ENCODE results near the gene C2orf81. TPM values are rescaled to one million over a fixed set of nuclear protein-coding genes. Genes with fewer than 3 reads are reported as not detected.

C2orf81 gene
- 1.2 and 3.5 TPM in 2 replicates for total RNA-seq

GRCh38 chr2:74421221-74421870, at the start of gene C2orf81, which contains the start of gene WDR54:
Gene C2orf81 (minus strand): TSS chr2:74421619. CDS start chr2:74421560, 59 bp downstream.
Gene WDR54 (plus strand): TSS chr2:74421730. CDS start chr2:74422154, 424 bp downstream.

DNA sequence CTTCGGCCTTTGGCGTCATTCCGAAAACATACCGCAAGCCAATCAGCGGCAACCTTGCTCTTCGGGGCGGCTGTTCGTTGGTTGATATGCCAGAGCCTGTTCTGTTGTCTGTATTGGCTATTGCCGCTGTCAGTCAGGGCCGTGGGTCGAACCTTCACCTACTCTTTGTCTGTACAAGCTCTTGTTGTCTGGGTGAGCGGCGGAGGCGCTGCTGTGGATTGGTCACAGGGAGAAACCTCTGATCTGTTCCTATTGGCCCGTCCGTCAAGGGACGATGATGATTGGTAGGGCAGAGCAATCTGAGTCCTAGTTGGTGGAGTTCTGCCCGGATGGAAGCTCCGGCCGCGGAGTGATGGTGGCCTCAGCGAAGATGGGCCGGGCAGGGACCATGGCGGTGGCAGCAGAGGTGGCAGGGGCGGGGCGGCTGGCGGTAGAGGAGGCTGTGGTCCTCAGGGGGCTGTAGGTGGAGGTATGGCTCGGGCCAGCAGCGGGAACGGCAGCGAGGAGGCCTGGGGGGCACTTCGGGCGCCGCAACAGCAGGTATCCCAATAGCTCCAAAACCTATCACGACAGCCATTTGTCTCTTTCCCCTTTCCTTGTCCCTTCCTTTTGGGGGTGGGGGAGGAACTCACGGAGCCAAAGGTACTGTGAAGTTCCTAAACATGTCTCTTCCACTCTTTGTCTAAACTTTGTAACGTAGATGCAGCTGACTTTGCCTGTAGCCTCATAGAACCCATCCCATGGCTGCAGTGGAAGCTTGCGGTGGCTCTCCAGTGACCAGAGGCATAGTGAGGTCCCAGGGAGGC, 36.9 kb upstream of the C2orf81 start, which contains the start of gene WBP1:
Gene WBP1, plus strand, starts transcription at position 307 of the 806 bp plus-strand sequence. Its CDS starts 165 bp downstream, at position 472.

DNA sequence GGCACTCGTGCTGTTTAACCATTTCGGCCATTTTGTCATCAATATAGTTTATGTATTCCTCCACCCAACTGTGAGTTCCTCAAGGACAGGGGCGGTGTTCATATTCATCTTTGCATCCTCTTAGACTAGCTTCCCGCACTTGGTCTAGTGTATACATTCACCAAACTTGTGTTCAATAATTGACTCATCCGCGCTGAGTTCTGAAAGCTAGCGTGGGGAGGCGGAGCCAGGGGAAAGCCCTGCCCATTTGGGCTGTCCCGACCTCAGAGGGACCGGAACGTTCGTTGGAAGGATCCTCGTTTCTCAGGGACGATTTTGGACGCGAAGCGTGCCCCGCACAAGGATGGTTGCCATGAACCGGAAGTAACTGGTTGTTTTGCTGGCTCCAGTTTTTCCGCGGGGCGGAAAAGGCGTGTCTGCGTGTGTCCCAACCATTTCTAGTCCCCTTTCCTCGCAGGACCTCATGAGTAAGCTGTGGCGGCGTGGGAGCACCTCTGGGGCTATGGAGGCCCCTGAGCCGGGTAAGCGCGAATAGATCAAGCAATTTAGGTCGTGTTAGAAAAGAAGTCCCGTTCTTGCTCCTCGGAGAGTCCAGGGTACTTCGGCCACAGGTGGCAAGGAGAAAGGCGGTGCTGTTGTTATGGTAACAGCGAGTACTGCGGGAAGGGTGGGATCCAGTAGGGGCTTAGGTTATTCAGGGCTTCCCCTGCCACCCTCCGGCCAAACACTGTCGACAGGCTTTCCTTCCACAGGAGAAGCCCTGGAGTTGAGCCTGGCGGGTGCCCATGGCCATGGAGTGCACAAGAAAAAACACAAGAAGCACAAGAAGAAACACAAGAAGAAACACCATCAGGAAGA, 33.5 kb upstream of the C2orf81 start, which contains the start of gene INO80B:
Gene INO80B, plus strand, starts transcription at position 434 of the 858 bp plus-strand sequence. Its CDS starts 30 bp downstream, at position 464.

DNA sequence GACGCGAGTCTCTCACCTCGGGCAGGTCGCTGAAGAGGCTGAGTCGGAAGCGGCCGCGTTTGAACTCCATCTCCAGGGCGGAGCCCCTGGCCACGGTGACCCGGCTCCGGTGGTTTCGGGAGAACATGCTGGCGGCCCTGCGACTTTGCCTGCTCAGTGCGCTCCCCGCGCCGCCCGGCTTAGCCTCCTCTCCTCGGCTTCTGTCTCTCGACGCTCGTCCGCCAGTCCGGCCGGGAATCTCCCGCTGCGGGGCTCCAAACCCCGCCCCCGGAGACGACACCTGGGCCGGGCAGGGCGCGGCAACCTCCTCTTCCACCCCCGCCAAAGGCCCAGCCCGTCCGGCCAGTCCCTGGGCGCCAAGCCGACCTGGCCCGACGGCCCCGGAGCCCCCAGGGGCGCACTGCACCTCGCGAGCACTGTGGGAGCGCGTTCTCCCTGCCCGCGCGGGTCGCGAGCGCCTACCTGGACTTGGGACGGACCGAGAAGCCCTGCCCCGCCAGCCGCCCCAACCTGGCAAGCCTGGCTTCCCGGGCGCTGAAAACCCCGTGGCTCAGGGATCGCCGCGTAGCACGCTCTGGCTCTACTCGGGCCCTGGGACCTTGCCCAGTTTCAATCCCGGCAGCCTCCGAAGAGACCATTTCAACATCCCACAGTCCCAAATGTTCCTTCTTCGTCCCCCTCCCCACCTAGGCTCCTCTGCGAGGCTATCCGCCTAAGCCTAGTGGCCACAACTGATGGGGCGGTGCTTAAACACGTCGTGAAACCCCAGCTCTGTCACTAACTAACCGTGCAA, 20.5 kb upstream of the C2orf81 start, which contains the start of gene RTKN:
Gene RTKN, minus strand, starts transcription at position 248 of the 793 bp plus-strand sequence. Its CDS starts 121 bp downstream, at position 127.

GRCh38 chr2:74379851-74380789, 41.3 kb downstream of the C2orf81 start, which contains the start of gene DCTN1:
Gene DCTN1 (minus strand): TSS chr2:74380311. CDS start chr2:74380037, 274 bp downstream.

Other genes with a start within 250 kb of the C2orf81 start
- gene MOB1A, start 242.7 kb downstream of the C2orf81 start, total RNA-seq: 76.4 and 86.5 TPM in 2 replicates
- 233 and 234 TPM in 2 replicates for gene MTHFD2, start 223.0 kb downstream of the C2orf81 start, total RNA-seq
- gene SLC4A5, start 78.2 kb downstream of the C2orf81 start, total RNA-seq: 0.13 and 0.30 TPM in 2 replicates
- 191 and 217 TPM in 2 replicates for gene DCTN1, start 41.3 kb downstream of the C2orf81 start, total RNA-seq
- gene WDR54, start 111 bp upstream of the C2orf81 start, total RNA-seq: 42.1 and 47.1 TPM in 2 replicates
- 16.3 and 23.5 TPM in 2 replicates for gene RTKN, start 20.3 kb upstream of the C2orf81 start, total RNA-seq
- gene INO80B, start 33.5 kb upstream of the C2orf81 start, total RNA-seq: 14.4 and 22.7 TPM in 2 replicates
- 62.6 and 67.7 TPM in 2 replicates for gene WBP1, start 36.8 kb upstream of the C2orf81 start, total RNA-seq
- 82.1 and 97.0 TPM in 2 replicates for gene MOGS, start 43.8 kb upstream of the C2orf81 start, total RNA-seq
- 20.2 and 22.0 TPM in 2 replicates for gene MRPL53, start 51.1 kb upstream of the C2orf81 start, total RNA-seq
- gene CCDC142, start 61.4 kb upstream of the C2orf81 start, total RNA-seq: 24.4 and 28.1 TPM in 2 replicates
- gene TTC31, start 61.5 kb upstream of the C2orf81 start, total RNA-seq: 12.1 and 13.0 TPM in 2 replicates
- gene LBX2, start 78.0 kb upstream of the C2orf81 start, total RNA-seq: 0.59 and 4.5 TPM in 2 replicates
- 22.8 and 26.2 TPM in 2 replicates for gene PCGF1, start 86.1 kb upstream of the C2orf81 start, total RNA-seq
- gene TLX2, start 92.8 kb upstream of the C2orf81 start, total RNA-seq: not detected in 2 replicates
- 0.07 TPM in 1 of 2 replicates, not detected in the other for gene DQX1, start 104.6 kb upstream of the C2orf81 start, total RNA-seq
- 68.9 and 96.9 TPM in 2 replicates for gene AUP1, start 108.1 kb upstream of the C2orf81 start, total RNA-seq
- gene HTRA2, start 108.3 kb upstream of the C2orf81 start, total RNA-seq: 38.6 and 45.3 TPM in 2 replicates
- 110 and 319 TPM in 2 replicates for gene LOXL3, start 132.3 kb upstream of the C2orf81 start, total RNA-seq
- 51.3 and 116 TPM in 2 replicates for gene DOK1, start 133.1 kb upstream of the C2orf81 start, total RNA-seq
- 0.23 and 0.26 TPM in 2 replicates for gene M1AP, start 226.7 kb upstream of the C2orf81 start, total RNA-seq
- gene SEMA4F, start 232.6 kb upstream of the C2orf81 start, total RNA-seq: 19.7 and 20.4 TPM in 2 replicates

Measured in smooth muscle cell of the pulmonary artery (primary cell).